ENCODE results near the gene MLLT3. TPM values are rescaled to one million over a fixed set of nuclear protein-coding genes. Genes with fewer than 3 reads are reported as not detected.

Gene MLLT3
- total RNA-seq, 1 experiment from 2014 or later: 21.6 TPM

GRCh38 chr9:20603524-20604268 lies 18.6 kb downstream of the MLLT3 start:
- no peak for TF ChIP-seq CTCF (conservative IDR thresholded peaks at IDR 0.05)
- TF ChIP-seq EZH2 (IDR thresholded peaks at IDR 0.05; ENCODE audit: low read depth): no peak
- ChIA-PET CTCF (no interaction called here), POLR2A (ENCODE audit: unreplicated experiment) (no interaction called here)

GRCh38 chr9:20601292-20601691 lies 21.0 kb downstream of the MLLT3 start:
- Histone ChIP-seq H4K20me1 (ENCODE audit: insufficient read depth) (no peaks in the 10 kb centered on the region), H3K4me2 (no peak overlapping the region), H3K79me2 (ENCODE audit: low read depth) (no peaks in the 10 kb centered on the region), H3K4me1 (replicated peaks; ENCODE audit: insufficient read depth) (no peaks in the 10 kb centered on the region), H3K4me3 (no peak overlapping the region), H3K36me3 (ENCODE audit: low read depth) (no peaks in the 10 kb centered on the region), H3K27me3 (ENCODE audit: insufficient read depth, low read depth) (no peaks in the 10 kb centered on the region), H3K9me2 (ENCODE audit: insufficient read depth) (no peaks in the 10 kb centered on the region), H3F3A (ENCODE audit: insufficient read depth, low read depth) (no peaks in the 10 kb centered on the region), H3K9me3 (ENCODE audit: insufficient read depth, low read depth) (no peaks in the 10 kb centered on the region), H3K27ac (no peak overlapping the region), H2AFZ (no peak overlapping the region)
- no peak for TF ChIP-seq CTCF (conservative IDR thresholded peaks at IDR 0.05)
- TF ChIP-seq EZH2 (IDR thresholded peaks at IDR 0.05; ENCODE audit: low read depth): no peak
- POLR2A ChIA-PET (ENCODE audit: unreplicated experiment): interaction anchor here (0.7 kb wide), 1 partner anchor 744 kb away, joined by 4 read pairs; no protein-coding TSS in a partner anchor
- intact Hi-C loops (cut with micrococcal nuclease; ENCODE audit: unreplicated experiment): no loop called here
- DNase-seq: no peak
- BruUV-seq (replicated peaks): no TSS peak
- CTCF ChIA-PET: no interaction called here

More at GRCh38 chr9:20603524-20604268, 18.6 kb downstream of the MLLT3 start:
- no peak for DNase-seq
- H3K4me2 ChIP-seq: no peak overlapping the region
- no peaks in the 10 kb centered on the region for H3K9me2 ChIP-seq (ENCODE audit: insufficient read depth)
- intact Hi-C loops (cut with micrococcal nuclease; ENCODE audit: unreplicated experiment): no loop called here
- no peaks in the 10 kb centered on the region for H3K36me3 ChIP-seq (ENCODE audit: low read depth)
- no peaks in the 10 kb centered on the region for H3K79me2 ChIP-seq (ENCODE audit: low read depth)
- no peak overlapping the region for H2AFZ ChIP-seq
- H3K4me3 ChIP-seq: no peak overlapping the region
- H3F3A ChIP-seq (ENCODE audit: insufficient read depth, low read depth): no peaks in the 10 kb centered on the region
- H3K9me3 ChIP-seq (ENCODE audit: insufficient read depth, low read depth): no peaks in the 10 kb centered on the region
- no peaks in the 10 kb centered on the region for H4K20me1 ChIP-seq (ENCODE audit: insufficient read depth)
- no peaks in the 10 kb centered on the region for H3K4me1 ChIP-seq (replicated peaks; ENCODE audit: insufficient read depth)
- H3K27me3 ChIP-seq (ENCODE audit: insufficient read depth, low read depth): no peaks in the 10 kb centered on the region
- no TSS peak for BruUV-seq (replicated peaks)
- H3K27ac ChIP-seq: no peak overlapping the region

- intact Hi-C loops (cut with micrococcal nuclease; ENCODE audit: unreplicated experiment): no loop called here
- CTCF ChIA-PET: no interaction called here
Measured at GRCh38 chr9:20599195-20599594, 23.1 kb downstream of the MLLT3 start.

More at GRCh38 chr9:20599195-20599594, 23.1 kb downstream of the MLLT3 start:
- no TSS peak for BruUV-seq (replicated peaks)
- Histone ChIP-seq H3K36me3 (ENCODE audit: low read depth) (no peaks in the 10 kb centered on the region), H3K79me2 (ENCODE audit: low read depth) (no peaks in the 10 kb centered on the region), H3K4me3 (no peak overlapping the region), H2AFZ (no peak overlapping the region), H4K20me1 (ENCODE audit: insufficient read depth) (no peaks in the 10 kb centered on the region), H3K27me3 (ENCODE audit: insufficient read depth, low read depth) (no peaks in the 10 kb centered on the region), H3K4me2 (no peak overlapping the region), H3K27ac (no peak overlapping the region), H3K9me3 (ENCODE audit: insufficient read depth, low read depth) (no peaks in the 10 kb centered on the region), H3K4me1 (replicated peaks; ENCODE audit: insufficient read depth) (no peaks in the 10 kb centered on the region), H3K9me2 (ENCODE audit: insufficient read depth) (no peaks in the 10 kb centered on the region), H3F3A (ENCODE audit: insufficient read depth, low read depth) (no peaks in the 10 kb centered on the region)
- POLR2A ChIA-PET (ENCODE audit: unreplicated experiment): no interaction called here
- TF ChIP-seq CTCF (conservative IDR thresholded peaks at IDR 0.05): no peak
- TF ChIP-seq EZH2 (IDR thresholded peaks at IDR 0.05; ENCODE audit: low read depth): no peak
- no peak for DNase-seq
